ENCODE data around the gene PNKD.

The PNKD gene

GRCh38 chr2:218292048-218293014 lies 22.0 kb downstream of the PNKD start, which contains the start of gene TMBIM1:
TSS of gene TMBIM1 (minus strand) at chr2:218292503. CDS start at chr2:218282141, 10,362 bp downstream.
- no peaks in the 10 kb centered on the region for H3K36me3 ChIP-seq (ENCODE audit: insufficient read depth, low read length)
- peaks cover 30% of the 10 kb centered on the region for H3K4me1 ChIP-seq (ENCODE audit: insufficient read depth, low read length, severe bottlenecking)
- H3K9ac ChIP-seq (ENCODE audit: low read length): peak within 1 kb of the TSS; percentile 48; the same call in 1 of the 2 replicates
- peak within 1 kb of the TSS; percentile 59 for H3K4me3 ChIP-seq (ENCODE audit: low read depth, low read length, poor library complexity, severe bottlenecking)
- H3F3A ChIP-seq (ENCODE audit: insufficient read depth, low read length): no peaks in the 10 kb centered on the region
- peak within 1 kb of the TSS; percentile 71 for H3K4me2 ChIP-seq (ENCODE audit: low read length)
- TF ChIP-seq CTCF (IDR thresholded peaks at IDR 0.05; ENCODE audit: low read length): peak; percentile 62
- no peak for TF ChIP-seq EZH2 (IDR thresholded peaks at IDR 0.05; ENCODE audit: borderline replicate concordance, low read length)
- H3K9me2 ChIP-seq (ENCODE audit: low read depth, low read length): no peaks in the 10 kb centered on the region
- no peaks in the 10 kb centered on the region for H3K9me3 ChIP-seq (ENCODE audit: low read length)
- peak within 1 kb of the TSS; percentile 69 for H3K27ac ChIP-seq (ENCODE audit: low read depth, low read length, poor library complexity, severe bottlenecking)
- no peaks in the 10 kb centered on the region for H3K27me3 ChIP-seq (ENCODE audit: insufficient read depth, low read length)
- no peak within 1 kb of the TSS for H2AFZ ChIP-seq (ENCODE audit: low read length)
- no peaks in the 10 kb centered on the region for H3K79me2 ChIP-seq (ENCODE audit: insufficient read depth, low read length)
- no peaks in the 10 kb centered on the region for H4K20me1 ChIP-seq (ENCODE audit: insufficient read depth, low read length)

- Histone ChIP-seq H3K4me3 (ENCODE audit: low read depth, low read length, poor library complexity, severe bottlenecking) (no peak overlapping the region), H3K9ac (ENCODE audit: low read length) (no peak overlapping the region), H2AFZ (ENCODE audit: low read length) (no peak overlapping the region), H3K4me2 (ENCODE audit: low read length) (no peak overlapping the region), H3K27me3 (ENCODE audit: insufficient read depth, low read length) (no peaks in the 10 kb centered on the region), H3K36me3 (ENCODE audit: insufficient read depth, low read length) (no peaks in the 10 kb centered on the region), H3K9me2 (ENCODE audit: low read depth, low read length) (no peaks in the 10 kb centered on the region), H3K27ac (ENCODE audit: low read depth, low read length, poor library complexity, severe bottlenecking) (no peak overlapping the region), H3K4me1 (ENCODE audit: insufficient read depth, low read length, severe bottlenecking) (peaks cover 28% of the 10 kb centered on the region), H4K20me1 (ENCODE audit: insufficient read depth, low read length) (no peaks in the 10 kb centered on the region), H3F3A (ENCODE audit: insufficient read depth, low read length) (no peaks in the 10 kb centered on the region), H3K9me3 (ENCODE audit: low read length) (no peaks in the 10 kb centered on the region), H3K79me2 (ENCODE audit: insufficient read depth, low read length) (no peaks in the 10 kb centered on the region)
- TF ChIP-seq CTCF (IDR thresholded peaks at IDR 0.05; ENCODE audit: low read length) (no peak), EZH2 (IDR thresholded peaks at IDR 0.05; ENCODE audit: borderline replicate concordance, low read length) (no peak)
Measured at GRCh38 chr2:218293715-218294429, 23.6 kb downstream of the PNKD start.

GRCh38 chr2:218294430-218295022 lies 24.2 kb downstream of the PNKD start:
- Histone ChIP-seq H3K4me2 (ENCODE audit: low read length) (no peak overlapping the region), H3K4me1 (ENCODE audit: insufficient read depth, low read length, severe bottlenecking) (peaks cover 28% of the 10 kb centered on the region), H3K27ac (ENCODE audit: low read depth, low read length, poor library complexity, severe bottlenecking) (no peak overlapping the region)

More at GRCh38 chr2:218294430-218295022, 24.2 kb downstream of the PNKD start:
- no peaks in the 10 kb centered on the region for H3K9me2 ChIP-seq (ENCODE audit: low read depth, low read length)
- H3K4me3 ChIP-seq (ENCODE audit: low read depth, low read length, poor library complexity, severe bottlenecking): no peak overlapping the region
- H3K79me2 ChIP-seq (ENCODE audit: insufficient read depth, low read length): no peaks in the 10 kb centered on the region
- no peaks in the 10 kb centered on the region for H4K20me1 ChIP-seq (ENCODE audit: insufficient read depth, low read length)
- H3F3A ChIP-seq (ENCODE audit: insufficient read depth, low read length): no peaks in the 10 kb centered on the region
- TF ChIP-seq EZH2 (IDR thresholded peaks at IDR 0.05; ENCODE audit: borderline replicate concordance, low read length) (no peak), CTCF (IDR thresholded peaks at IDR 0.05; ENCODE audit: low read length) (no peak)
- H3K9me3 ChIP-seq (ENCODE audit: low read length): no peaks in the 10 kb centered on the region
- no peak overlapping the region for H3K9ac ChIP-seq (ENCODE audit: low read length)
- no peaks in the 10 kb centered on the region for H3K36me3 ChIP-seq (ENCODE audit: insufficient read depth, low read length)
- no peaks in the 10 kb centered on the region for H3K27me3 ChIP-seq (ENCODE audit: insufficient read depth, low read length)
- H2AFZ ChIP-seq (ENCODE audit: low read length): no peak overlapping the region
